ENCODE measurements around the gene GAB1. TPM values are rescaled to one million over a fixed set of nuclear protein-coding genes. Genes with fewer than 3 reads are reported as not detected.

Gene GAB1
- total RNA-seq, 1 experiment from 2014 or later = 15.3 TPM

DNA sequence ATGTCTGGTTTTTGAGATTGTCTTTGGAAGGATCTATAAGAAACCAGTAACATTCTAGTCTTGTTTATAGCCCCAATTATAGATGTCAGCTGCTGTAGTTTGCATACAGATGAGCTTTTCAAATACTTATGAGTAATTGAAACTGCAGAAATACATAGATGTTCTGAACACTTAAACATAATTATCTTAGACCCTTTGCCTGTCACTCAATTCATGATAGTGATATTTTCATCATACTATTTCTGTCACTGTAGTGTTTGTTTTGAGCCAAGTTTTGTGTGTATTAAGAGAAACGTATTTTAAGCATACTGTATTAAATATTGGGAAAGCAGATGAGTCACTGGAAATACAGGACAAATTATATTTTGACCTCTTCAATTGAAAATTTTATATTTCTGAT lies 107.1 kb downstream of the GAB1 start:
- no peaks in the 10 kb centered on the region for H3K4me1 ChIP-seq (ENCODE audit: insufficient read depth, low read length)
- no peaks in the 10 kb centered on the region for H3K27me3 ChIP-seq (ENCODE audit: insufficient read depth, low read length)
- H3K4me1 Mint-ChIP-seq = peaks cover 0 to 4% of the 10 kb centered on the region in 2 experiments; a peak in 2 of 4 replicates
- H3K18ac ChIP-seq (ENCODE audit: insufficient read length, low read depth, low read length) = no peak overlapping the region
- no peak overlapping the region for H2BK5ac ChIP-seq (ENCODE audit: insufficient read length, low read length)
- H3K14ac ChIP-seq (ENCODE audit: insufficient read depth, low read length) = no peak overlapping the region
- no peak overlapping the region for H3K27ac Mint-ChIP-seq
- TF ChIP-seq, protein P1, sequence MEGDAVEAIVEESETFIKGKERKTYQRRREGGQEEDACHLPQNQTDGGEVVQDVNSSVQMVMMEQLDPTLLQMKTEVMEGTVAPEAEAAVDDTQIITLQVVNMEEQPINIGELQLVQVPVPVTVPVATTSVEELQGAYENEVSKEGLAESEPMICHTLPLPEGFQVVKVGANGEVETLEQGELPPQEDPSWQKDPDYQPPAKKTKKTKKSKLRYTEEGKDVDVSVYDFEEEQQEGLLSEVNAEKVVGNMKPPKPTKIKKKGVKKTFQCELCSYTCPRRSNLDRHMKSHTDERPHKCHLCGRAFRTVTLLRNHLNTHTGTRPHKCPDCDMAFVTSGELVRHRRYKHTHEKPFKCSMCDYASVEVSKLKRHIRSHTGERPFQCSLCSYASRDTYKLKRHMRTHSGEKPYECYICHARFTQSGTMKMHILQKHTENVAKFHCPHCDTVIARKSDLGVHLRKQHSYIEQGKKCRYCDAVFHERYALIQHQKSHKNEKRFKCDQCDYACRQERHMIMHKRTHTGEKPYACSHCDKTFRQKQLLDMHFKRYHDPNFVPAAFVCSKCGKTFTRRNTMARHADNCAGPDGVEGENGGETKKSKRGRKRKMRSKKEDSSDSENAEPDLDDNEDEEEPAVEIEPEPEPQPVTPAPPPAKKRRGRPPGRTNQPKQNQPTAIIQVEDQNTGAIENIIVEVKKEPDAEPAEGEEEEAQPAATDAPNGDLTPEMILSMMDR (conservative IDR thresholded peaks at IDR 0.05) = no peak
- no peaks in the 10 kb centered on the region for H4K20me1 ChIP-seq (ENCODE audit: control insufficient read depth, insufficient read depth, insufficient read length)
- H2BK20ac ChIP-seq (ENCODE audit: low read depth, low read length, poor library complexity, severe bottlenecking) = no peak overlapping the region
- no peak overlapping the region for H4K8ac ChIP-seq (replicated peaks; ENCODE audit: insufficient read length, low read depth, low read length)
- H3K79me1 ChIP-seq (ENCODE audit: insufficient read depth, low read depth, low read length, poor library complexity, severe bottlenecking) = no peaks in the 10 kb centered on the region
- no peak overlapping the region for H2AK5ac ChIP-seq (ENCODE audit: insufficient read length, low read length)
- no peaks in the 10 kb centered on the region for H3K9me3 ChIP-seq (ENCODE audit: control insufficient read depth, low read depth, low read length)
- H3K27me3 Mint-ChIP-seq (ENCODE audit: low read depth) = no peaks in the 10 kb centered on the region
- H3K23me2 ChIP-seq (ENCODE audit: insufficient read length, low read depth, low read length, poor library complexity, severe bottlenecking) = no peaks in the 10 kb centered on the region
- H2AFZ ChIP-seq (ENCODE audit: low read length) = no peak overlapping the region
- H3K56ac ChIP-seq (ENCODE audit: insufficient read length, low read depth, low read length) = no peak overlapping the region
- H4K5ac ChIP-seq (ENCODE audit: insufficient read length, low read depth, low read length) = no peak overlapping the region
- H3T11ph ChIP-seq (ENCODE audit: low read length) = no peak overlapping the region
- no peak overlapping the region for H3K4me3 Mint-ChIP-seq
- no peak overlapping the region for H3K23ac ChIP-seq (ENCODE audit: insufficient read length, low read depth, low read length)
- no peak for DNase-seq
- no CpG with 5 or more reads among the region's 1 CpG for whole genome bisulfite sequencing (ENCODE audit: extremely low coverage, insufficient read length, low lambda C conversion rate)
- no peak overlapping the region for H3K4ac ChIP-seq (ENCODE audit: low read depth, low read length)
- H2BK120ac ChIP-seq (ENCODE audit: low read depth, low read length, poor library complexity, severe bottlenecking) = no peak overlapping the region
- H3K27ac ChIP-seq (ENCODE audit: insufficient read length, low read depth, low read length) = no peak overlapping the region
- no peaks in the 10 kb centered on the region for H3K9me3 Mint-ChIP-seq
- no peak overlapping the region for H4K91ac ChIP-seq (ENCODE audit: insufficient read length, low read depth, low read length)
- H2BK15ac ChIP-seq (ENCODE audit: low read depth, low read length) = no peak overlapping the region
- H3K79me2 ChIP-seq (ENCODE audit: insufficient read depth, low read length) = no peaks in the 10 kb centered on the region
- H3K4me2 ChIP-seq (ENCODE audit: insufficient read depth, insufficient read length, low read length) = no peak overlapping the region
- H2BK12ac ChIP-seq (ENCODE audit: insufficient read length, low read depth, low read length) = no peak overlapping the region
- H3K9ac ChIP-seq (ENCODE audit: extremely low read depth, insufficient read length, low read length) = no peak overlapping the region
- H3K36me3 Mint-ChIP-seq (ENCODE audit: insufficient read depth in 1 of 3, low read depth in 3 of 3) = peaks cover 2 to 11% (median 6%) of the 10 kb centered on the region in 3 experiments; a peak in 5 of 7 replicates
